Putamen (tissue), 1 donor: ENCODE results near the gene EAF2.
"Not testable (repeated sequence)": the region's sequence is repeated elsewhere in the genome, so short reads cannot be mapped to it uniquely, and the experiment has no call there.

Experiments used
- DNase-seq: peaks from one replicate; pipeline ENCODE4 v3.0.0-alpha.2; 2016; ENCODE audit warnings: low spot score

Gene EAF2

GRCh38 chr3:121834671-121835464 is at the start of gene EAF2, which contains the start of gene IQCB1:
Gene EAF2 (plus strand): TSS chr3:121835209. CDS start chr3:121835286, 77 bp downstream.
Gene IQCB1 (minus strand): TSS chr3:121835060. CDS start chr3:121828960, 6,100 bp downstream.
- peak; percentile 96 for DNase-seq

- DNase-seq, result no peak
Observed at GRCh38 chr3:121786485-121786884, 48.5 kb upstream of the EAF2 start.

DNA sequence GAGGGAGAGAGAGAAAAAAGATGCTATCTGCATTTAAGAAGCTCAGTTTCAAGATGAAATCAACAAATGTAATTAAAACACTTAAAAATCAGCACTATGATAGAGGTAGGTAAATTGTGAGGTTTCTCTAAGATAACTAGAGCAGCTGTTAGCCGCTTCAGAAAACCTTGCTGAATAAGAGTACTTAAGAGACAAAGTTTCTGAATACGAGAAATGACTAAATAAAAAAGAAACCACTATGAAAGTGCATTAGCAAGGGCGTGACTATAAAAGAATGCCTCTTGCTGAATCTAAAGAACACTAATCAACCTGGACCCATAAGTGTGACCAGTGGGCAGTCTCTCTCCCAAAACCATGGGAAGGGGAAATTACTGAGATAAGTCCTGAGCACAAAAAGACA is 41.9 kb upstream of the EAF2 start:
- no peak for DNase-seq

DNA sequence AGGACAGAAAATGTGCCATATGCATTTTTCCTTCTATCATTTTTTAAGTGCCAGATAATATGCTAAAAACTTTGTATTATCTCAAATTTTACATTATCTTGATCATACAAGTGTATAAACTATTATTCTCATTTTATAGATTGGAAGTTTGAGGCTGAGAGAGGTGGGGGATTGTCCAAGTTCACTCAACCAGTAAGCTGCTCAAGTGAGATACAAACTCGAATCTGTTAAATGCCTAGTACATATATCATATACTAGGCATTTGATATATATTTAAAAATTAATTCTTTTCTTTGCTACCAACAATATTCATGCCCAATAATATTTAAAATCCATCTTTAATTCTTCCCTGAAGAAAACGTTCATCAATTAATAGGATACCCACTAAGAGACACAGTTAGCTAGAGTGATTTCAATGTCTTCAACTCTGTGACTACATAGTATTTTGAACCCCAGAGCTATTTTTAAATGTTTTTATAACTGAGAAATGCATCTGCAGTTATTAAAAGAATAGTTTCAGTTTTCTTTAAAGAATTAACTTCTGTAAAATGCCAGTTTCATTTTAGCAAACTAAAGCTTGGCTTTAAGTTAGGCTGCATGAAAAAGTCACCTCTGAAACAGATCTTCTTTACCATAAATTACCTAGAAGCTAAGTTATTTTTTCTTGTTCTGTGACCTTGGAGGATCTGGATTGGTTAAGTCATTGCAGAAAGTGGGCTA is 40.6 kb upstream of the EAF2 start:
- DNase-seq, result no peak

- DNase-seq, result no peak
Observed at GRCh38 chr3:121796970-121797369, 38.0 kb upstream of the EAF2 start.

- DNase-seq, result no peak
Observed at GRCh38 chr3:121800906-121801305, 34.1 kb upstream of the EAF2 start.

GRCh38 chr3:121803771-121804320 is 31.2 kb upstream of the EAF2 start:
- DNase-seq, result no peak

DNA sequence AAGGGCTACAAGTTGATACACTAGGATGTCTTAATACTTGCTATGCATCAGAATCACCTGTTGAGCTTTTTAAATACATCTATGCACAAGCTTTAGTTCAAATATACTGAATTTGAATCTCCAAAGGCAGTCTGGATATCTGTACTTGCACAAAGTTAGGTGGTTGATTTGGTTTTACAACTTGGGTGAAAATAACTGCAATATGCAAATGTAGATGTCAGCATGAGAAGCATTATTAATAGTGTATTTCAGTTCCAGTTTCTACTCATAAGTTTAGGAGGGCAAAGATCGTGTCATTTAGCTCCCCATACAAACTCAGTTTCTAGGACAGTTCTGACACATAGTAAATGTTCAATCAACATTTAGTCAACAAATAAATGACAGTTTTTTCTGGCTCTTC is 25.8 kb upstream of the EAF2 start:
- no peak for DNase-seq

- DNase-seq, result no peak
Observed at GRCh38 chr3:121817753-121818152, 17.3 kb upstream of the EAF2 start.

GRCh38 chr3:121818578-121818977 is 16.4 kb upstream of the EAF2 start:
- no peak for DNase-seq

DNA sequence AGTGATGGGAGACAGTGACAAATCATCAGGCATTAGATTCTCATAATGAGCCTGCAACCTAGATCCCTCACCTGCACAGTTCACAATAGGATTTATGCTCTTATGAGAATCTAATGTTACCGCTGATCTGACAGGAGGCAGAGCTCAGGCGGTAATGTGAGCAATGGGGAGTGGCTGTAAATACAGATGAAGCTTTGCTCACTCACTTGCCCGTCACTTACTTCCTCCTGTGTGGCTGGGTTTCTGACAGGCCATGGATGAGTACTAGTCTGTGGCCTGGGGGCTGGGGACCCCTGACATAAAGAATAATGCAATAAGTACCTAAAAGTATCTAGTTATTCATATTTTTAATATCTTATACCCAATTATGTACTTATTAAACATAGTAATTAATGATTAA is 15.8 kb upstream of the EAF2 start:
- no peak for DNase-seq

DNA sequence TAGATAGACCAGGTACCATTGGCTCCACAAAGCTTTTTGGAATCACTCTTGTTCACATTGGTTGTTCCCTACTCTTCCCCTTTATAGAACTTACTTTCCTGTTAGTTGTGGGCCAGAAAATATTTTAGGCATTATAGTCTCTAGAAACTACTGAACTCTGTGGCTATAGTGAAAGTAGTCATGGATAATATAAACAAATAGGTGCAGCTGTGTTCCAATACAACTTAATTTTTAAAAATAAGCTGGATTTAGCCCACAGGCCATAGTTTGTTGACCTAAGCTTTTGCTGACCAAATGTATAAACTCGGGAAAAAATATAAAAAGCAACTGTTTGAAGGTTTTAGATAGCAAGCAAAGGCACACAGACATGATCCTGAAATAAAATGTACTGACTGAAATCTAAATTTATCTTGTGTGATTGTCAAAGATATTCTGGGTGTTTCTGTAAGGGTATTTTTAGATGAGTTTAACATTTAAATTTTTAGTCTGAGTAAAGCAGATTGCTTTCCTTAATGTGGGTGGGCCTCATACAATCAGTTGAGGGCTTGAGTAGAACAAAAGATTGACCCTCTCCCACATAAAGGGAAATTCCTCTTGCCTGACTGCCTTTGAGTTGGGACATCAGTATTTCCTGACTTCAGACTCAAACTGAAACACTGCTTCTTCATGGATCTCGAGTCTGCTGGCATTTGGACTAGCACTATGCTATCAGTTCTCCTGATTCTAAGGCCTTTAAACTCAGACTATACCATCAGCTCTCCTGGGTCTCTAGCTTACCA is 13.4 kb upstream of the EAF2 start:
- DNase-seq, result no peak

- no peak for DNase-seq
Observed at GRCh38 chr3:121822973-121823372, 12.0 kb upstream of the EAF2 start.

GRCh38 chr3:121834157-121834670 is 795 bp upstream of the EAF2 start:
- DNase-seq, result no peak

- DNase-seq, result peak; percentile 0
Observed at GRCh38 chr3:121835465-121835801, 424 bp downstream of the EAF2 start.

- no peak for DNase-seq
Observed at GRCh38 chr3:121836064-121836463, 1.1 kb downstream of the EAF2 start.

DNA sequence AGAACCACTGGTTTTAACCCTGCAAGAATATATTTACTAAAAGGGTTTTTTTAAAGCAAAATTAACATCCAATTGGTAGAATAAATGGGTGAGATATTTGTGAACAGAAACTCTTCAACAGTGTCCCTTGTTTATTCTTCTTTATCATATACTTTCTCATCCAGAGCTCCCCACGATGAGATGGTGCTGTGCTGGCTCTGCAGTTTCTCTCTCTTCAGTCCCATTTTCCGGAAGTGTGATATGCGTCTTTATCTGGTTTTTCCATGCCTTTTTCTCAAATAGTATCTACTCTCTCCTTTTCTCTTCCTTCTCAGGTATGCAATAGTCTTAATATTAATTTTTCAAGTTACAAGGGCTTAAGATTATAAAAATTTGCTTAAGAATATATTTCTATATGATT is 1.5 kb downstream of the EAF2 start:
- no peak for DNase-seq

DNA sequence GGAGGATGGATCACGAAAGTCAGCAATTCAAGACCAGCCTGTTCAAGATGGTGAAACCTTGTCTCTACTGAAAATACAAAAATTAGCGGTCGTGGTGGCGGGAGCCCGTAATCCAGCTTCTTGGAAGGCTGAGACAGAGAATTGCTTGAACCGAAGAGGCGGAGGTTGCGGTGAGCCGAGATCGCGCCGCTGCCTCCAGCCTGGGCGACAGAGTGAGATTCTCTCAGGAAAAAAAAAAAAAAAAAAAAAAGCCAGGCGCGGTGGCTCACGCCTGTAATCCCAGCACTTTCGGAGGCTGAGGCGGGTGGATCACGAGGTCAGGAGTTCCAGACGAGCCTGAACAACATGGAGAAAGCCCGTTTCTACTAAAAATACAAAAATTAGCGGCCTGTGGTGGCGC is 5.0 kb downstream of the EAF2 start:
- DNase-seq, result no peak

DNA sequence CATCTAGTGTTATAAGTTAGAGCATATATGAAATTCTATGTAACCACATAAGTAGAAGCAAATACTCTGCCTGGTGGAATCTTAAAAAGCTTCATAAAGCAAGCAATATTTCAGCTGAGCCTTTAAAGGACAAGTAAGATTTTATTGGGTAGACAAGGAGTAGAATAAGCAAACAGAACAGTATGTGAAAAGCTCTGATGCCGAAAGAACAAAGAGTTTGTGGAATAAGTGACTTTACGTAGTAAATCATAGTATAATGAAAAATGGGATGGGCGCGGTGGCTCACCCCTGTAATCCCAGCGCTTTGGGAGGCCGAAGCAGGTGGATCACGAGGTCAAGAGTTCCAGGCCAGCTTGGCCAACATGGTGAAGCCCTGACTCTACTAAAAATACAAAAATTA is 9.9 kb downstream of the EAF2 start:
- DNase-seq, result no peak

DNA sequence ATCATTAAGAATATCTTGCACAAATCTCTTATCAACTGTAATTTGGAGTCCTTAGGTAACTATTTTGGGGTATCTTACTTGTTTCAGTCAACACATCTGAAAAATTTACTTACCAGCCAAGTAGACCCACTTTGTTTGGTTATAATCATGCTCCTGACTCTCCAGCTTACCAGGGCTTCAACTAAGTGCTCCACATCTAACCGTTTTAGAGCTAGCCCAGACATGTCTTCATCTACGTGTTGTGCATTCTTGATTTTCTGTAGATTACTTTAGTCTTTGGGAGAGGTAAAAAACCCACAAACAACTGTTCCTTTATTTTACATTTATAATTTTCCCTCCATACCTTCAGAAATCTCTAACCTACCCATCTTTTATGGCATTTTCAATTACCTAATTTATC is 17.2 kb downstream of the EAF2 start:
- no peak for DNase-seq

- no peak for DNase-seq
Observed at GRCh38 chr3:121855555-121855954, 20.5 kb downstream of the EAF2 start.

GRCh38 chr3:121857778-121858177 is 22.8 kb downstream of the EAF2 start:
- not testable (repeated sequence) for DNase-seq
